IPS DF 4.7 (cell line): Measurements from ENCODE around the gene HERC5.
"Not testable (repeated sequence)": the region's sequence is repeated elsewhere in the genome, so short reads cannot be mapped to it uniquely, and the experiment has no call there.

Source experiments
- DNase-seq: peaks from one replicate; pipeline ENCODE4 v3.0.0-alpha.2; 2013; ENCODE audit warnings: low spot score; ENCODE audit errors: extremely low read depth

Gene HERC5

GRCh38 chr4:88448211-88448765, 8.6 kb upstream of the HERC5 start:
- not testable (repeated sequence) for DNase-seq

- DNase-seq, result no peak
These were observed 8.0 kb upstream of the HERC5 start for GRCh38 chr4:88448889-88449288.

GRCh38 chr4:88449290-88449689, 7.6 kb upstream of the HERC5 start:
- no peak for DNase-seq

GRCh38 chr4:88451205-88451604, 5.7 kb upstream of the HERC5 start:
- no peak for DNase-seq

- DNase-seq, result no peak
These were observed 4.0 kb upstream of the HERC5 start for GRCh38 chr4:88452912-88453311.

GRCh38 chr4:88457307-88458103, 586 bp downstream of the HERC5 start:
- DNase-seq, result no peak

GRCh38 chr4:88458104-88458740, 1.3 kb downstream of the HERC5 start:
- DNase-seq, result no peak

- no peak for DNase-seq
These were observed 8.8 kb downstream of the HERC5 start for GRCh38 chr4:88465653-88466192.

GRCh38 chr4:88467392-88467791, 10.5 kb downstream of the HERC5 start:
- DNase-seq, result no peak

- DNase-seq, result no peak
These were observed 20.4 kb downstream of the HERC5 start for GRCh38 chr4:88477229-88477860.

- DNase-seq, result no peak
These were observed 21.3 kb downstream of the HERC5 start for GRCh38 chr4:88478247-88478646.

GRCh38 chr4:88481537-88481936, 24.6 kb downstream of the HERC5 start:
- DNase-seq, result no peak

- DNase-seq, result no peak
These were observed 32.3 kb downstream of the HERC5 start for GRCh38 chr4:88489100-88489761.

GRCh38 chr4:88497859-88498409, 41.0 kb downstream of the HERC5 start:
- DNase-seq, result no peak

GRCh38 chr4:88503344-88503743, 46.4 kb downstream of the HERC5 start:
- DNase-seq, result no peak

- no peak for DNase-seq
These were observed 54.3 kb downstream of the HERC5 start for GRCh38 chr4:88511236-88511635.

- no peak for DNase-seq
These were observed 57.9 kb downstream of the HERC5 start for GRCh38 chr4:88514557-88515511.

- no peak for DNase-seq
These were observed 59.8 kb downstream of the HERC5 start for GRCh38 chr4:88516746-88517145.

GRCh38 chr4:88517825-88518224, 60.9 kb downstream of the HERC5 start:
- no peak for DNase-seq

GRCh38 chr4:88518911-88519310, 62.0 kb downstream of the HERC5 start:
- DNase-seq, result no peak
